Colonic mucosa (tissue), 4 donors: ENCODE data around the gene ASTN2. TPM values are rescaled to one million over a fixed set of nuclear protein-coding genes. Genes with fewer than 3 reads are reported as not detected.

Experiments used
- DNase-seq: peaks from one replicate; pipeline ENCODE4 v3.0.0-alpha.2; 2020
- H3K27ac ChIP-seq: fragments of 200-600 bp; one replicate; pipeline ENCODE4 v1.8.0; 2021
- H3K27me3 ChIP-seq: fragments of 200-600 bp; one replicate; pipeline ENCODE4 v1.8.0; 2021
- H3K36me3 ChIP-seq: fragments of 200-600 bp; one replicate; pipeline ENCODE4 v1.8.0; 2021
- H3K4me1 ChIP-seq: fragments of 200-600 bp; one replicate; pipeline ENCODE4 v1.8.0; 2021; ENCODE audit warnings: mild to moderate bottlenecking
- H3K4me3 ChIP-seq: fragments of 200-600 bp; one replicate; pipeline ENCODE4 v1.8.0; 2021
- H3K9ac ChIP-seq, 2 donors: one replicate each; pipeline ENCODE4 v1.7.0; 2013; ENCODE audit warnings: control low read depth in 2 of 2, low read depth in 2 of 2, low read length in 2 of 2
- H3K9me3 ChIP-seq: fragments of 200-600 bp; one replicate; pipeline ENCODE4 v1.8.0; 2021
- intact Hi-C: fragments of 100-400 bp; cut with DNase I; formaldehyde crosslinking; loops from one replicate; pipeline ENCODE4 v1.14.1; 2022
- total RNA-seq, 2 donors: library from RNA; stranded (reverse); fragmentation: NEBNext Ultra II Directional in 1 of 2; extraction: Animal tissue kit (Norgen Biotek cat#: 25700) in 1 of 2; gene quantifications; one replicate each; pipeline ENCODE4 v1.2.1, GENCODE V29; 2021
- TF ChIP-seq, protein P1 (sequence below): fragments of 200-600 bp; IDR thresholded peaks from one replicate; pipeline ENCODE4 v1.8.0; 2022; ENCODE audit warnings: antibody characterized with exemption, mild to moderate bottlenecking
- donor health status: healthy.
- donor health status: DM: no; HTN: no; CAD: no.
- donor health status: DM: no; HTN: no; CAD: no.

ASTN2 gene
- total RNA-seq, 2 donors from 2014 or later = 2.5 to 6.1 TPM

DNA sequence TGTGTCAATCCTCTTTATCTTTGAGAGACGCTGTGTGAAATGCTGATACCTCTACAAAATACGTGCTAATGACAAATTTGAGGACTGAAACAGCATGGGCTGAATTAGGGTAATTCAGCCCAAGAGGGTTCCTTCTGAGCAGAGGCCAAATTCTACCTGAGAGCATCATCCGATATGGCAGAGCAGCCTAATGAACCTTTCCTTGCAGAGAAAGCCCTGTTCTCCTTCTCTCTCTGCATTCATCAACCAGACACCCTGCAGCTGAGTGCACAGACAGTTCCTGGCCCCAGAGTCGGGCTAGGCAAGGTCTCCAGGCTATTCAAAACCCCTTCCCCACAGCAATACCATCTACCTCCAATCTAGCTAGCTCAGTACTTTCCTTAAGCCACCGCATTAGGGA lies 649.8 kb downstream of the ASTN2 start:
- intact Hi-C loops = no loop called here
- no peaks in the 10 kb centered on the region for H3K4me1 ChIP-seq
- no peaks in the 10 kb centered on the region for H3K27me3 ChIP-seq
- H3K9me3 ChIP-seq = no peaks in the 10 kb centered on the region
- H3K27ac ChIP-seq = no peak overlapping the region
- TF ChIP-seq, protein P1, sequence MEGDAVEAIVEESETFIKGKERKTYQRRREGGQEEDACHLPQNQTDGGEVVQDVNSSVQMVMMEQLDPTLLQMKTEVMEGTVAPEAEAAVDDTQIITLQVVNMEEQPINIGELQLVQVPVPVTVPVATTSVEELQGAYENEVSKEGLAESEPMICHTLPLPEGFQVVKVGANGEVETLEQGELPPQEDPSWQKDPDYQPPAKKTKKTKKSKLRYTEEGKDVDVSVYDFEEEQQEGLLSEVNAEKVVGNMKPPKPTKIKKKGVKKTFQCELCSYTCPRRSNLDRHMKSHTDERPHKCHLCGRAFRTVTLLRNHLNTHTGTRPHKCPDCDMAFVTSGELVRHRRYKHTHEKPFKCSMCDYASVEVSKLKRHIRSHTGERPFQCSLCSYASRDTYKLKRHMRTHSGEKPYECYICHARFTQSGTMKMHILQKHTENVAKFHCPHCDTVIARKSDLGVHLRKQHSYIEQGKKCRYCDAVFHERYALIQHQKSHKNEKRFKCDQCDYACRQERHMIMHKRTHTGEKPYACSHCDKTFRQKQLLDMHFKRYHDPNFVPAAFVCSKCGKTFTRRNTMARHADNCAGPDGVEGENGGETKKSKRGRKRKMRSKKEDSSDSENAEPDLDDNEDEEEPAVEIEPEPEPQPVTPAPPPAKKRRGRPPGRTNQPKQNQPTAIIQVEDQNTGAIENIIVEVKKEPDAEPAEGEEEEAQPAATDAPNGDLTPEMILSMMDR = no peak
- H3K36me3 ChIP-seq = no peaks in the 10 kb centered on the region
- no peak for DNase-seq
- H3K9ac ChIP-seq = no peak overlapping the region
- no peak overlapping the region for H3K4me3 ChIP-seq

- no peaks in the 10 kb centered on the region for H3K36me3 ChIP-seq
- no peak overlapping the region for H3K27ac ChIP-seq
- no peak overlapping the region for H3K4me3 ChIP-seq
- H3K27me3 ChIP-seq = no peaks in the 10 kb centered on the region
- no peak overlapping the region for H3K9ac ChIP-seq
- H3K9me3 ChIP-seq = no peaks in the 10 kb centered on the region
- intact Hi-C loops = no loop called here
- TF ChIP-seq, protein P1 = no peak
- no peak for DNase-seq
- H3K4me1 ChIP-seq = no peaks in the 10 kb centered on the region
These were observed 651.1 kb downstream of the ASTN2 start for GRCh38 chr9:116763770-116764169.

- no peak overlapping the region for H3K9ac ChIP-seq
- no peak overlapping the region for H3K4me3 ChIP-seq
- H3K27me3 ChIP-seq = no peaks in the 10 kb centered on the region
- H3K4me1 ChIP-seq = no peaks in the 10 kb centered on the region
- no peak for DNase-seq
- intact Hi-C loops = no loop called here
- H3K27ac ChIP-seq = no peak overlapping the region
- no peaks in the 10 kb centered on the region for H3K36me3 ChIP-seq
- TF ChIP-seq, protein P1 = no peak
- H3K9me3 ChIP-seq = no peaks in the 10 kb centered on the region
These were observed 654.2 kb downstream of the ASTN2 start for GRCh38 chr9:116760636-116761035.

- TF ChIP-seq, protein P1 = no peak
- DNase-seq = no peak
- intact Hi-C loops = no loop called here
- H3K4me1 ChIP-seq = no peaks in the 10 kb centered on the region
- no peak overlapping the region for H3K27ac ChIP-seq
- no peak overlapping the region for H3K9ac ChIP-seq
- no peak overlapping the region for H3K4me3 ChIP-seq
- no peaks in the 10 kb centered on the region for H3K27me3 ChIP-seq
- H3K9me3 ChIP-seq = no peaks in the 10 kb centered on the region
- no peaks in the 10 kb centered on the region for H3K36me3 ChIP-seq
These were observed 657.8 kb downstream of the ASTN2 start for GRCh38 chr9:116757030-116757429.

DNA sequence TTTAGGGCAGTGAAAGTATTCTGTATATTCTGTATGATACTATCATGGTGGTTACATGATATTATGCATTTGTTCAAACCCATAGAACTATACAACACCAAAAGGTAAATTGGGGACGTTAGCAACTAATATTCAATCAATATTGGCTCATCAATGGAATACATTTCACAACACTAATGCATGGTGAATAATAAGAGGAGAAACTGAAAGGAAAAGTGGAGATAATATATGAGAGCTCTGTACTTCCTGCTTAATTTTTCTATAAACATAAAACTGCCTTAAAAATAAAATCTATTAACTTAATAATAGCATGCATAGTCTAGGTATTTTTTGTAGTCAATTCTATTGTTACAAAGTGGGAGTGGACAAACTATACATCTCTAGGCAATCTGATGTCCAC lies 661.5 kb downstream of the ASTN2 start:
- H3K27me3 ChIP-seq = no peaks in the 10 kb centered on the region
- H3K4me1 ChIP-seq = no peaks in the 10 kb centered on the region
- no peak for DNase-seq
- H3K4me3 ChIP-seq = no peak overlapping the region
- no peaks in the 10 kb centered on the region for H3K36me3 ChIP-seq
- H3K9me3 ChIP-seq = no peaks in the 10 kb centered on the region
- H3K9ac ChIP-seq = no peak overlapping the region
- H3K27ac ChIP-seq = no peak overlapping the region
- TF ChIP-seq, protein P1 = no peak
- intact Hi-C loops = no loop called here

GRCh38 chr9:116750510-116750909 lies 664.3 kb downstream of the ASTN2 start:
- TF ChIP-seq, protein P1 = no peak
- H3K36me3 ChIP-seq = no peaks in the 10 kb centered on the region
- no peaks in the 10 kb centered on the region for H3K4me1 ChIP-seq
- no peak overlapping the region for H3K4me3 ChIP-seq
- no peak overlapping the region for H3K9ac ChIP-seq
- H3K27ac ChIP-seq = no peak overlapping the region
- no peaks in the 10 kb centered on the region for H3K9me3 ChIP-seq
- no peak for DNase-seq
- intact Hi-C loops = no loop called here
- no peaks in the 10 kb centered on the region for H3K27me3 ChIP-seq
